Spleen (tissue), 11 donors: ENCODE results near the gene CCNL2. TPM values are rescaled to one million over a fixed set of nuclear protein-coding genes. Genes with fewer than 3 reads are reported as not detected.

Source experiments
- DNase-seq: peaks from one replicate; pipeline ENCODE4 v3.0.0-alpha.2; 2020
- H3K27ac ChIP-seq, 8 donors: fragments of 200-600 bp; sonication (generic) in 7 of 8; 1 replicate in 4 of 8; 2 replicates in 4 of 8; pipeline versions ENCODE4 v1.5.0 to v1.8.0; 2016 to 2021; ENCODE audit warnings: inconsistent platforms in 4 of 8, mild to moderate bottlenecking in 4 of 8, moderate library complexity in 1 of 8
- H3K27me3 ChIP-seq, 7 donors: fragments of 200-600 bp; sonication (generic) in 6 of 7; replicated peaks in 1 of 7; 1 replicate in 4 of 7; 2 replicates in 3 of 7; pipeline versions ENCODE4 v1.5.0 to v1.8.0; 2016 to 2021; ENCODE audit warnings: inconsistent platforms in 3 of 7, mild to moderate bottlenecking in 1 of 7
- H3K36me3 ChIP-seq, 6 donors: fragments of 200-600 bp; sonication (generic) in 5 of 6; 1 replicate in 4 of 6; 2 replicates in 2 of 6; pipeline versions ENCODE4 v1.5.0 to v1.8.0; 2016 to 2021; ENCODE audit warnings: inconsistent platforms in 2 of 6
- H3K4me1 ChIP-seq, 6 donors: fragments of 200-600 bp; sonication (generic) in 5 of 6; 1 replicate in 3 of 6; 2 replicates in 3 of 6; pipeline versions ENCODE4 v1.5.0 to v1.8.0; 2016 to 2021; ENCODE audit warnings: inconsistent platforms in 3 of 6
- H3K4me3 ChIP-seq, 8 donors: fragments of 200-600 bp; sonication (generic) in 7 of 8; 1 replicate in 4 of 8; 2 replicates in 4 of 8; pipeline versions ENCODE4 v1.5.0 to v1.8.0; 2016 to 2021; ENCODE audit warnings: inconsistent platforms in 4 of 8, mild to moderate bottlenecking in 4 of 8, moderate library complexity in 2 of 8
- H3K9me3 ChIP-seq, 8 donors: fragments of 200-600 bp; sonication (generic) in 7 of 8; 1 replicate in 4 of 8; 2 replicates in 4 of 8; pipeline versions ENCODE4 v1.5.0 to v1.8.0; 2016 to 2021; ENCODE audit warnings: inconsistent platforms in 4 of 8
- POLR2A ChIP-seq, 3 donors: fragments of 450-650 bp; IDR thresholded peaks; one replicate each; pipeline ENCODE4 v1.5.1; 2017; ENCODE audit warnings: antibody characterized with exemption in 3 of 3, mild to moderate bottlenecking in 1 of 3
- POLR2AphosphoS5 ChIP-seq, 3 donors: sonication (generic); formaldehyde crosslinking; IDR thresholded peaks; one replicate each; pipeline ENCODE4 v1.5.1; 2017; ENCODE audit warnings: antibody characterized with exemption in 3 of 3
- WGBS, 5 donors: extraction: QIAGEN DNeasy Blood & Tissue Kit in 3 of 5; methylation state at CpG; one replicate each; pipeline versions ENCODE4 v1.1.5 to v1.1.7; 2013 to 2018; 5-methylcytosine and 5-hydroxymethylcytosine counted together
- intact Hi-C: fragments of 100-400 bp; cut with DNase I; formaldehyde crosslinking; loops from one replicate; pipeline ENCODE4 v1.15.0; 2023; ENCODE audit warnings: low total_unique reads
- polyA plus RNA-seq, 3 donors: library from polyadenylated mRNA; stranded (reverse); fragments of 200-250 nt; gene quantifications; one replicate each; pipeline ENCODE4 v1.2.1, GENCODE V29; 2013
- total RNA-seq, 7 donors: library from RNA; depleted of rRNA in 3 of 7; stranded (reverse); fragments of >200 nt in 3 of 7; fragmentation: NEBNext Ultra II Directional in 4 of 7; extraction: Animal tissue kit (Norgen Biotek cat#: 25700) in 4 of 7; gene quantifications; one replicate each; pipeline versions ENCODE4 v1.1.0 to v1.2.1, GENCODE V29; 2016 to 2021
- TF ChIP-seq, protein P1 (sequence below), 11 experiments: fragments of 200-600 bp in 7 of 11; fragments of 450-650 bp in 4 of 11; sonication (generic) in 4 of 11; IDR thresholded peaks in 8 of 11; conservative IDR thresholded peaks in 3 of 11; 1 replicate in 7 of 11; 2 replicates in 4 of 11; pipeline versions ENCODE4 v1.4.0 to v1.8.0; 2016 to 2021; ENCODE audit warnings: antibody characterized with exemption in 11 of 11, inconsistent platforms in 4 of 11, mild to moderate bottlenecking in 1 of 11
- donor health status: healthy with polysubstance abuse.
- donor health status: DM: no; HTN: no; CAD: no; lungs with moderate emphysema.
- donor health status: DM: no; HTN: no; CAD: no.
- donor health status: Bipolar disorder and iron deficiency.
- donor health status: healthy.
- donor health status: DM: no; HTN: no; CAD: no.
- donor health status: DM: yes; HTN: yes; CAD: no.

The CCNL2 gene
- total and polyA plus RNA-seq, 10 donors = 111 to 299 (median 204) TPM

GRCh38 chr1:1420654-1421141, 21.6 kb upstream of the CCNL2 start:
- Histone ChIP-seq H3K36me3 (no peaks in the 10 kb centered on the region), H3K4me1 (peaks cover 0 to 17% (median 6%) of the 10 kb centered on the region in 6 donors), H3K4me3 (peak overlapping the region in 4 of 8 donors; percentile 13 to 60 (median 28)), H3K27ac (no peak overlapping the region), H3K27me3 (peaks cover 0 to 59% (median 18%) of the 10 kb centered on the region in 7 donors), H3K9me3 (no peaks in the 10 kb centered on the region)
- no peak for DNase-seq
- no peak for TF ChIP-seq POLR2AphosphoS5 (IDR thresholded peaks at IDR 0.05)
- TF ChIP-seq POLR2A (IDR thresholded peaks at IDR 0.05) = no peak
- TF ChIP-seq, protein P1, sequence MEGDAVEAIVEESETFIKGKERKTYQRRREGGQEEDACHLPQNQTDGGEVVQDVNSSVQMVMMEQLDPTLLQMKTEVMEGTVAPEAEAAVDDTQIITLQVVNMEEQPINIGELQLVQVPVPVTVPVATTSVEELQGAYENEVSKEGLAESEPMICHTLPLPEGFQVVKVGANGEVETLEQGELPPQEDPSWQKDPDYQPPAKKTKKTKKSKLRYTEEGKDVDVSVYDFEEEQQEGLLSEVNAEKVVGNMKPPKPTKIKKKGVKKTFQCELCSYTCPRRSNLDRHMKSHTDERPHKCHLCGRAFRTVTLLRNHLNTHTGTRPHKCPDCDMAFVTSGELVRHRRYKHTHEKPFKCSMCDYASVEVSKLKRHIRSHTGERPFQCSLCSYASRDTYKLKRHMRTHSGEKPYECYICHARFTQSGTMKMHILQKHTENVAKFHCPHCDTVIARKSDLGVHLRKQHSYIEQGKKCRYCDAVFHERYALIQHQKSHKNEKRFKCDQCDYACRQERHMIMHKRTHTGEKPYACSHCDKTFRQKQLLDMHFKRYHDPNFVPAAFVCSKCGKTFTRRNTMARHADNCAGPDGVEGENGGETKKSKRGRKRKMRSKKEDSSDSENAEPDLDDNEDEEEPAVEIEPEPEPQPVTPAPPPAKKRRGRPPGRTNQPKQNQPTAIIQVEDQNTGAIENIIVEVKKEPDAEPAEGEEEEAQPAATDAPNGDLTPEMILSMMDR (IDR thresholded peaks at IDR 0.05 in 8 of 11, conservative IDR thresholded peaks at IDR 0.05 in 3 of 11) = no peak
- intact Hi-C loops = no loop called here
- 67 to 88% (median 82%) methylated on average over 4 to 12 of the region's 12 CpGs for WGBS, 5 donors

DNA sequence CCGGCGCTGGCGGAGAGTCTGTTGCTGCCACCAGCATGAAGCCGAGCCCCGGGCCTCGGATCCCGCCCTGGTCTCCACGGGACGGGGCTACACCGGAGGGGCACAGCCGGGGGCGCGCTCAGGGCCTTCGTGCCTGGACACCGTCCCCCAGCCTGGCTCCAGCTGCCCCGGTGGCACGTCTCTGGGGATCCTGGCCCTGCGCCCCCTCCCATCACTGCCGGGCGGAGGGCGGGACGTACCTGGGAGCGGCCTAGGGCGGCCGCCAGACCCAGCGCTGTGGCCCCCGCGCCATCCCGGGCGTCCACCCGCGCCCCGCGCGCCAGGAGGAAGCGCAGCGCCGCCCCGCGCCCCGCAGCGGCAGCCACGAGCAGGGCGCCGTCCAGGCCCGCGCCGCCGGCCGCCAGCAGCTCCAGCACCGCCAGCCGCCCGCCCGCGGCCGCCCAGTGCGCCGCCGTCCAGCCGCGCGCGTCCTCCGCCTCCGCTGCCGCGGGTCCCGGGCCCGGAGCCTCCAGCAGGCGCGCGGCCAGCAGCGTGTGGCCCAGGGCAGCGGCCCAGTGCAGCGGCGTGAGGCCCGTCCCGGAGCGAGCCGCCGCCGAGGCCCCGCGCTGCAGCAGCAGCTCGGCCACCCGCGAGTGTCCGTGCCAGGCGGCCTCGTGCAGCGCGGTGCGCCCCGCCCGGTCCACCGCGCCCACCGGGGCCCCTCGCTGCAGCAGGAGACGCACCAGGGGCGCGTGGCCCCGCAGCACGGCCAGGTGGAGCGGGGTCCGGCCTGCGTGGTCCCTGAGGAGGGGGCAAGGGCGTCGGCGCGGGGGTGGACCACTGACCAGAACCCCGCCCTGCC, 20.9 kb upstream of the CCNL2 start:
- Histone ChIP-seq H3K27ac (peak overlapping the region in 2 of 8 donors; percentile 51 to 52), H3K27me3 (peaks cover 0 to 53% (median 14%) of the 10 kb centered on the region in 7 donors), H3K36me3 (no peaks in the 10 kb centered on the region), H3K9me3 (no peaks in the 10 kb centered on the region), H3K4me3 (peak overlapping the region in 5 of 8 donors; percentile 13 to 60 (median 23)), H3K4me1 (peaks cover 0 to 17% (median 6%) of the 10 kb centered on the region in 6 donors)
- intact Hi-C loops = no loop called here
- TF ChIP-seq POLR2AphosphoS5 (IDR thresholded peaks at IDR 0.05) (no peak), POLR2A (IDR thresholded peaks at IDR 0.05) (no peak)
- TF ChIP-seq, protein P1 (IDR thresholded peaks at IDR 0.05 in 8 of 11, conservative IDR thresholded peaks at IDR 0.05 in 3 of 11) = no peak
- 5 to 93% (median 17%) methylated on average over 3 to 112 of the region's 112 CpGs for WGBS, 5 donors
- peak; percentile 64 for DNase-seq

- Histone ChIP-seq H3K36me3 (no peaks in the 10 kb centered on the region), H3K27me3 (peaks cover 0 to 46% (median 14%) of the 10 kb centered on the region in 7 donors), H3K4me3 (peak overlapping the region in 4 of 8 donors; percentile 13 to 60 (median 32)), H3K4me1 (peaks cover 0 to 17% (median 6%) of the 10 kb centered on the region in 6 donors), H3K27ac (peak overlapping the region in 2 of 8 donors; percentile 51 to 52), H3K9me3 (no peaks in the 10 kb centered on the region)
- intact Hi-C loops = no loop called here
- DNase-seq = no peak
- TF ChIP-seq, protein P1 (IDR thresholded peaks at IDR 0.05 in 8 of 11, conservative IDR thresholded peaks at IDR 0.05 in 3 of 11) = no peak
- TF ChIP-seq POLR2AphosphoS5 (IDR thresholded peaks at IDR 0.05) (no peak), POLR2A (IDR thresholded peaks at IDR 0.05) (no peak)
- 76 to 93% (median 90%) methylated on average over 7 to 21 of the region's 21 CpGs for WGBS, 5 donors
Measured at GRCh38 chr1:1419363-1419812, 20.3 kb upstream of the CCNL2 start.
